Effector memory CD8-positive, alpha-beta T cell (primary cell): ENCODE results near the gene DMKN.
"Not testable (repeated sequence)": the region's sequence is repeated elsewhere in the genome, so short reads cannot be mapped to it uniquely, and the experiment has no call there.

Experiments used
- ATAC-seq: fragments of 150-1000 bp; cut with Tn5 transposase; replicated peaks from 2 replicates; pipeline ENCODE4 v1.10.0; 2021; ENCODE audit warnings: mild to moderate bottlenecking, moderate library complexity
- DNase-seq, 3 experiments: peaks; one replicate each; pipeline ENCODE4 v3.0.0; 2021
- H3K27ac Mint-ChIP-seq, 2 donors: one replicate each; pipeline ENCODE4 v1.8.0; 2022; ENCODE audit warnings: mild to moderate bottlenecking in 2 of 2, mixed read lengths in 2 of 2, moderate library complexity in 2 of 2
- H3K27me3 Mint-ChIP-seq, 2 donors: one replicate each; pipeline ENCODE4 v1.8.0; 2022; ENCODE audit warnings: mixed read lengths in 2 of 2
- H3K36me3 Mint-ChIP-seq: one replicate; pipeline ENCODE4 v1.8.0; 2022; ENCODE audit warnings: mild to moderate bottlenecking, moderate library complexity, mixed read lengths; ENCODE audit not compliant: insufficient read depth
- H3K4me1 Mint-ChIP-seq, 2 donors: one replicate each; pipeline ENCODE4 v1.8.0; 2022; ENCODE audit warnings: low read depth in 2 of 2, mixed read lengths in 2 of 2
- H3K4me3 Mint-ChIP-seq, 2 donors: one replicate each; pipeline ENCODE4 v1.8.0; 2022; ENCODE audit warnings: mild to moderate bottlenecking in 2 of 2, mixed read lengths in 2 of 2, moderate library complexity in 2 of 2
- H3K9me3 Mint-ChIP-seq, 2 donors: one replicate each; pipeline ENCODE4 v1.8.0; 2022; ENCODE audit warnings: mixed read lengths in 2 of 2

The DMKN gene

DNA sequence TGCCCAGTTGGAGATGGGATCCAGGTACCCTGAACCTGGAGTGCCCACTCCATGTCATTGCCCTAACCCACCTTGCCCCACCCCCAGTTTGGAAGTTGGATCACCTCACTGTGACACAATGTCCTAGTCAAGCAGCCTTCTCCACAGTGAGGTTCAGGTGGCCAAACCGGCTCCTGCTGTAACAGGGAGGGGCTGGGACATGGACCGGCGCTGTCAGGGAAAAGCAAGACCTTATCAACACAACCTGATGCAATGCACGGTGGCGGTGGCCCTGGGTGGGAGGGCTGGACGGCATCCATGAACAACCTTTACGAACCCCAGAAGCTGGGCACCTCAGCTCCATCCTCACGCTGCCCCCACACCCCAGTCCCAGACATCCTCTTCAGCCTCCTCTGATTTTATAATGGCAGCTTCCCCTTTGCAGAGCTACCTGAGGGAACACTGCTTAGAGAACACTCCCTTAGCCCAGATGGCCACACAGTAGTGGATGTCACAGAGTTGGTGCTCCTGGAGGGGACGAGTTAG is 21.6 kb downstream of the DMKN start:
- ATAC-seq = no peak
- DNase-seq = no peak
- Mint-ChIP-seq H3K36me3 (peaks cover 2% of the 10 kb centered on the region), H3K4me1 (peaks cover 4 to 5% of the 10 kb centered on the region in 2 donors), H3K27ac (no peak overlapping the region), H3K4me3 (no peak overlapping the region), H3K27me3 (peaks cover 29 to 61% of the 10 kb centered on the region in 2 donors), H3K9me3 (no peaks in the 10 kb centered on the region)

DNA sequence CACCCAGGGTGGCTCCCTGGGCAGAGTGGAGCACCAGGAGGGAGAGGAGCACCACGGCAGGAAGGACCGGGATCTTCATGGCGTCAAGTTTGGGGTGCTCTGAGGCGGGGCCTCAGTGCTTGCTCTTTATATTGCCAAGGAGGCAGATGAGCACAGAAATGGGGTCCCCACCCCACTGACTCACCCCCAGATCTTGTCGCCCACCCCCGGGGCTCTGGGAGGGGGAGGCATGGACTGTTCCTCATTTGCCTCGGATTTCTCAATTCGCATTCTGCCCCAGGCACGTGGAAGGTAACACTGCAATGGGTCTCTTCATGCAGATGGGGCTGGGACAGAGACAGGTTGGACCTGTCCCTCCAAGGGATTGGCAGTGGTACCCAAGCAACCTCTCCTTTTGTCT is 23.1 kb downstream of the DMKN start, which contains the start of gene KRTDAP:
TSS of gene KRTDAP (minus strand) at position 101 of the 400 bp plus-strand sequence. CDS start at position 79, 22 bp downstream.
- Mint-ChIP-seq H3K4me3 (no peak within 1 kb of the TSS), H3K27me3 (peaks cover 29 to 66% of the 10 kb centered on the region in 2 donors), H3K36me3 (no peaks in the 10 kb centered on the region), H3K4me1 (peaks cover 2 to 3% of the 10 kb centered on the region in 2 donors), H3K9me3 (no peaks in the 10 kb centered on the region), H3K27ac (no peak within 1 kb of the TSS)
- ATAC-seq (no peak), DNase-seq (no peak)

DNA sequence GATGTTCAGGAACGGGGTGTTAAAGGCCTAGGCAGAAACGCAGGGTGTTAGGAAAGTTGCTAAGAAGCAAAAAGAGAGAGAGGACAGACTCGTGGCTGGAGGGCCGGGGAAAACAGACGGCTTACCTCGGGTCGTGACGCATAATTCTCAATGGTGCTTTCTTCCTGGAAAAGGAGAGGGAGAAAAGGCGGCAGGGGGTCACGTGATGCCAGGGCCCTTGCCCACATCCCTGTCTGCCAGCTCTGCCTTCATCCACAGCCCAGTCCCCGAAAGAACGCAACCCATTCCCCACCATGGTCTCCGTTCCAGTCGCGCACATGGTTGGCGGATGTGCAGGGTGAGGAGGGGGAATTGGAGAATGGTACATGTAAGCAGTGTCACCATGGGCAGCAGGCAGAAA is 24.8 kb downstream of the DMKN start:
- Mint-ChIP-seq H3K4me1 (peaks cover 0 to 2% of the 10 kb centered on the region in 2 donors), H3K36me3 (no peaks in the 10 kb centered on the region), H3K9me3 (no peaks in the 10 kb centered on the region), H3K27me3 (peaks cover 29 to 66% of the 10 kb centered on the region in 2 donors), H3K4me3 (no peak overlapping the region), H3K27ac (no peak overlapping the region)
- ATAC-seq (no peak), DNase-seq (no peak)

DNA sequence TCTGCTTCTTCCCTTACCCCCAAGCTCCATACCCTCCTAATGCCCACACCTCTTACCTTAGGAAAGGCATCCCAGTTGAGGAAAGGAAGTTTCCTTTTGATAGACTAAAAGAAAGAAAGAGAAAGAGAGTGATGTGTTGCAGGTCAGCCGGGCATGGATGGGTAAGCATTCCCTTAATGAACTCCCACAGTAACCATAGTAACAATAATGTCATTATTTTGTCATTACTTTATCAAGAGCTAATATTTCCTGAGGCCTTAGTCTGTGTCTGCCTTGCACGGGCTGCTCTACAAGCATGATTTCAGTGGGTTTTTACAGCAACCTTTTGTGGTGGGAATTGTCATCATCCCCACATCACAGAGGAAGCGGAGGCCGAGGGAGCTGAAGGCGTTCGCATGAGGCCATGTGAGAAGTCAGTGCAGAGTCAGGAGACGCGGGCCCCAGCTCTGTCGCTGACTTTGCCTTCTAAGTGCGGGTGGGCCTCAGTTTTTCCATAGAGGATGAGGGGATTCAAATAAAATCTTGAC is 25.7 kb downstream of the DMKN start:
- H3K4me3 Mint-ChIP-seq = no peak overlapping the region
- ATAC-seq = no peak
- no peak for DNase-seq
- H3K4me1 Mint-ChIP-seq = peaks cover 0 to 2% of the 10 kb centered on the region in 2 donors
- H3K27ac Mint-ChIP-seq = no peak overlapping the region
- no peaks in the 10 kb centered on the region for H3K36me3 Mint-ChIP-seq
- H3K27me3 Mint-ChIP-seq = peaks cover 31 to 63% of the 10 kb centered on the region in 2 donors
- no peaks in the 10 kb centered on the region for H3K9me3 Mint-ChIP-seq

DNA sequence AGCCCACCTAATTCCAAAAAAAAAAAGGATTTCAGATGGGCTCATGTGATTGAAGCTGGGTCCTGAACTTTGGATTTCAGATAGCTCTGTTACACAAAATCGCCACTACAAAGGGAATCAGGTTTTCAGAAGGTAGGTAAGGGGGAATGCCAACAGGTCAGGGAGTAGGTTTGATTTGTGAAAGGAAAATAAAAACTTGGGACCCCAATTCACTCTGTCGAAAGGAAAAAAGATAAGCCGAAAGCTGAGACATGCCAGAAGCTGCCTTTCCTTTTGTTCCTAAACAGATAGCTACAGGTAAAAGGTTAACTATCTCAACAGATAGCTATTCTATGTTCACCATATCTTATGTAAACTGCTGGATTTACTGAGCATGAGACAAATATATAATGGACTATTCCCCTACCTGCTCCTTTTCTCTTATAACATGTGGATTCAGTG is 27.2 kb downstream of the DMKN start:
- no peak for DNase-seq

DNA sequence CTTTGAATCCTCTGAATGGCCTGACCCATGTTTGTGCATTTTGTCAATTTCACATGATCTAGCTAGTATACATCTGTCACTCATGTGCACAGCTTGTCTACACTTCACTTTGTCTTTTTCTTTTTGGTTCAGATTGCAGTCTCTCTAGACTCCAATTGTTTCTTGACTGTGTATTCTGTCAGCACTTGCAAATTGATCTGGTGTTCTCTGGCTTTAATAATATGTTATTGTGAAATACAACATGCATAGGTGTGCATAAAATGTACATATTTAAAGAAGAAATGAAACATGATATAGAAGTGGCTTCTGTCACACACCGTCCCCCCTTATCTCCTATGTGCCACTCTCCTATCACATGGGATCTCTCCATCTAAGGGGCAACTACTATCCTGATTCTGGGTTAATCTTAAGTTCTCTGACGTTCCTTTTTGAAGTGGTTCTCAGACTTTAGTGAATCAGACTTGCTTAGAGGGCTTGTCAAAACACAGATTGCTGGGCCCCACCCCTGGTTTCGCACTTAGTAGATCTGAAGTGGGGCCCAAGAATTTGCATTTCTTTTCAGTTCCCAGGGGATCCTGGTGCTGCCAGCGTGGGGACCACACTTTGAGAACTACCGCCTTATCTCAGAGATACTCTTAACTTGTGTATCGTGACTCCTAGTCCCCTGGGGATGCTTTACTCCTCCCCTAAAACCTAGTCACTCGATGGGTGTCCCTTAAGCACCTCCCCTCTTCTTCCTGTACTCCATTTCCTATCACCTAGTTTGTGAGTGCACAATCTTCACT is 29.0 kb downstream of the DMKN start:
- H3K27me3 Mint-ChIP-seq = peaks cover 4 to 30% of the 10 kb centered on the region in 2 donors
- no peaks in the 10 kb centered on the region for H3K36me3 Mint-ChIP-seq
- DNase-seq (no peak), ATAC-seq (peak; percentile 12)
- H3K27ac Mint-ChIP-seq = no peak overlapping the region
- H3K4me1 Mint-ChIP-seq = peaks cover 0 to 2% of the 10 kb centered on the region in 2 donors
- H3K9me3 Mint-ChIP-seq = no peaks in the 10 kb centered on the region
- no peak overlapping the region for H3K4me3 Mint-ChIP-seq

More for the DNA sequence above, 27.2 kb downstream of the DMKN start:
- Mint-ChIP-seq H3K36me3 (no peaks in the 10 kb centered on the region), H3K27me3 (peaks cover 20 to 48% of the 10 kb centered on the region in 2 donors), H3K4me1 (peaks cover 0 to 2% of the 10 kb centered on the region in 2 donors), H3K9me3 (no peaks in the 10 kb centered on the region), H3K27ac (no peak overlapping the region), H3K4me3 (no peak overlapping the region)
- ATAC-seq = no peak

DNA sequence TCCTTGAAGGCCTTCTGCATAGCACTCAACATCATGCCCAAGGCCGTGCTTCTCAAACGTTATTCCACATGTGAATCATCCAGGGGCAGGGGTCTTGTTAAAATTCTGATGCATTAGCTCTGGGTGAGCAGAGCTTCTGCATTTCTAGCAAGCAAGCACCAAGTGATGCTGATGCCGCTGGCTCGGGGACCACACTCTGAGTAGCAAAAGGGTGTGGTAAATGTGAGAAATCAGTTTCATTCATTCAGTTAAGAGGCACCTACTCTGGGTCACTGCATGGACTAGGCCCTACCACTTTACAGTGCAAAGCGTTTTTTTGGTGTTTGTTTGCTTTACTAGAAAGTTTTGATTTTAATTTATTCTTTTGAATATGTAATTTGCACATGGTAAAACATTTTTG is 30.4 kb downstream of the DMKN start:
- Mint-ChIP-seq H3K27ac (no peak overlapping the region), H3K36me3 (no peaks in the 10 kb centered on the region), H3K9me3 (no peaks in the 10 kb centered on the region), H3K4me3 (no peak overlapping the region), H3K4me1 (peaks cover 0 to 2% of the 10 kb centered on the region in 2 donors), H3K27me3 (peaks cover 4 to 16% of the 10 kb centered on the region in 2 donors)
- DNase-seq (no peak), ATAC-seq (no peak)

DNA sequence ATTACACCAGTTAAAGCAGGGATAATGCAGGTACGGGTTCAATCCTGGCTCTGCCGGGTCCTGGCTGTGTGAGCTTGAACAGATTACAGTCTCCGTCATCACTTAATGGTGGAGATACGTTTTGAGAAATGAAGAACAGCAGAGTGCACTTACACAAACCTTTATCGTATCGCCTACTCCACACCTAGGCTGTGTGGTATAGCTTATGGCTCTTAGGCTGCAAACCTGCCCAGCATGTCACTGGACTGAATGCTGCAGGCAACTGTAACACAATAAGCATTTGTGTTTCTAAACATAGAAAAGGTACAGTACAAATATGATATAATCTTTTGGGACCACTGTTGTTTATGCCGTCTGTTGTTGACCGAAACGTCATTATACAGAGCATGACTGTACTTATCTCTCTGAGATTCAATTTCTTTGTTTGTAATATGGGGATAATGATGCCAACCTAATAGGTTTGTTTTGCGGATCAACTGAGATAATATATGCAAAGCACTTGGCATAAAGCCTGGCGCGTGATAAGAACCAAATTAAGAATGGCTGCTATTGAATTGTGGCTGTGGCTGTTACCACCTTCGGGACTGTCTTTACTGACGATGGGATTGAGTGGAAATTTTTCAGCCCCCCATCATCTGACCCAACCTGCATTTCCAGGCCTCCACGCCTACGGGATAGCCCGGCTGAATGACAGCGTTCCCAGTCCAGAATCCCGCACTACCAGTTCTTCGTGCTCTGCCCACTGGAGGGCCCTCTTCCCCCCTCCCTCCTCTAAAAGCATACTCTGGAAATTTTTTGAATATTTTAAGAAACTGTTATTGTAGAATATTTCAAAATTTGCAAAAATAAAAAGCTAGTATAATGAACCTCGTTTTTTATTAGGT is 34.4 kb downstream of the DMKN start:
- peaks cover 15 to 23% of the 10 kb centered on the region in 2 donors for H3K27me3 Mint-ChIP-seq
- no peak overlapping the region for H3K4me3 Mint-ChIP-seq
- no peak for ATAC-seq
- DNase-seq = no peak
- no peaks in the 10 kb centered on the region for H3K9me3 Mint-ChIP-seq
- H3K4me1 Mint-ChIP-seq = no peaks in the 10 kb centered on the region
- no peaks in the 10 kb centered on the region for H3K36me3 Mint-ChIP-seq
- H3K27ac Mint-ChIP-seq = no peak overlapping the region

DNA sequence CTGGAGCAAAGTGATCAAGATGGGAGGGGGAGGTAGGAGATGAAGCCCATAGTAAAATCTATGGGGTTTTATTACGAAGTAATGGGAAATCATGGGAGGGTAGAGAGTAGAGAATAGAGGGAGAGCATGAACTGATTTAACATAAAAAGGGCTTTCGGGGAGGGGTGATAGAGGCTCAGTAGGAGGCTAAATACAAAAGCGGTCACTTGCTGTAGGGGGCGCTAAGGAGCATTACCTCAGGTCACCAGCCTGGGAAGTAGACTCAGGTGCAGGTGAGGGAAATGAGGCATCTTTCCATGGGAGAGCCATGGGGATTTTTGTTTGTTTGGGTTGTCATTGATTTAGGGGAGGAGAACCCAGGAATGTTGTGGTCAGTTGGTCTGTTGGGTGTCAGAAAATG is 37.3 kb downstream of the DMKN start:
- Mint-ChIP-seq H3K9me3 (no peaks in the 10 kb centered on the region), H3K4me1 (no peaks in the 10 kb centered on the region), H3K36me3 (no peaks in the 10 kb centered on the region), H3K27me3 (peaks cover 11 to 23% of the 10 kb centered on the region in 2 donors), H3K4me3 (no peak overlapping the region), H3K27ac (no peak overlapping the region)
- DNase-seq (no peak), ATAC-seq (no peak)

DNA sequence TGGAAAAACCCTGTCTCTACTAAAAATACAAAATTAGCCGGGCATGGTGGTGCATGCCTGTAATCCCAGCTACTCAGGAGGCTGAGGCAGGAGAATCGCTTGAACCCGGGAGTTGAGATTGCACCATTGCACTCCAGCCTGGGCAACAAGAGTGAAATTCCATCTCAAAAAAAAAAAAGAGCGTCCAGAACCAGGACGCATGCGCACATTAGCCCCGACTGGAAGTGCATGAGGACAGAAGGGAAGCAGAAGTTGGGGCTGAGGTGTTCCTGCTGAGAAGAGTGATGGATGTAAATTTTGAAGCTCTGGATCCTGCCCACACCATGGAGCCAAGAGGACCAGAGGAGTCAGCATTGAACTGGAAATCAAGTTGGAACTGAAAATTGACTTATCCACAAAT is 38.9 kb downstream of the DMKN start:
- H3K36me3 Mint-ChIP-seq, ATAC-seq, DNase-seq, H3K4me1 Mint-ChIP-seq, H3K4me3 Mint-ChIP-seq, H3K9me3 Mint-ChIP-seq: not testable (repeated sequence)
- Mint-ChIP-seq H3K27me3 (peaks cover 11 to 23% of the 10 kb centered on the region in 2 donors), H3K27ac (peak overlapping the region in 1 of 2 donors; percentile 53)

DNA sequence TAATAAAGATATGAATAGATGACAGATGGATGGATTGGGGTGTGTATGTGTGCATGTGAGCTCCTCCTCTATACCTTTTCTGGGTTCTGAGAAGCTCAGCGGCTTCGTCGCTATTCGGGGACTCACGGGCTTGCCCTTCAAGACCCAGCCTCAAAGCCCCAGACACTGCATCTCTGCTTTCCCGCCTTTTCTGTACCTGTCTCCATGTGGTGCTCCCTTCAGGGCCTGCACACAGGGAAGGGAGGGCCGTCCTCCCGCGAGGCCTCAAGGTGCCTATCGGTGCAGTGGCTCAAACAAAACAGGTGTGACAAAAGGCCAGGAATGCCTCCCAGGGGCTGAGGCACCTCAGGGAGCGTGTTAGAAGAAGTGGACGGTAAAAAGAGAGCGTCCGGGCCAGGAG is 39.3 kb downstream of the DMKN start:
- DNase-seq = no peak
- H3K27ac Mint-ChIP-seq = peak overlapping the region in 1 of 2 donors; percentile 53
- H3K4me3 Mint-ChIP-seq = no peak overlapping the region
- H3K4me1 Mint-ChIP-seq = no peaks in the 10 kb centered on the region
- H3K36me3 Mint-ChIP-seq = no peaks in the 10 kb centered on the region
- ATAC-seq = no peak
- no peaks in the 10 kb centered on the region for H3K9me3 Mint-ChIP-seq
- H3K27me3 Mint-ChIP-seq = peaks cover 11 to 23% of the 10 kb centered on the region in 2 donors

DNA sequence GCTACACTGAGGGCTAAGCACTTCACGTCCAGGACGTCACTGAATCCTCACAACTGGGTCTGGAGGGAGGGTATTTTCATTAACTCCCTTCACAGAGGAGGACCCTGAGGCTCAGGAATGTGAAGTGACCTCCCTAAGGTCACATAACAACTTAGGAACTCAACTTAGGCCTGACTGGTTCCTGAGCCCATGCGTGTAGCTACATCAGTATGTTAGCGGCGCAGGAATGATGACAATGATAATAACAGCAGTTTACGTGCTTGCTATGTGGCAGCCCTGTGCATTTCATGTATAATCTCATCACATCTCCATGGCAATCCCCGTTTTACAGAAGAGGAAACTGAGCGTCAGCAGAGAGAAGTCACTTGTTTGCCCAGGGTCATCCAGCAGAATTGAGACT is 41.5 kb downstream of the DMKN start:
- DNase-seq (no peak), ATAC-seq (no peak)
- Mint-ChIP-seq H3K4me3 (no peak overlapping the region), H3K9me3 (no peaks in the 10 kb centered on the region), H3K27ac (no peak overlapping the region), H3K36me3 (no peaks in the 10 kb centered on the region), H3K27me3 (peaks cover 11 to 23% of the 10 kb centered on the region in 2 donors), H3K4me1 (peaks cover 4 to 5% of the 10 kb centered on the region in 2 donors)

DNA sequence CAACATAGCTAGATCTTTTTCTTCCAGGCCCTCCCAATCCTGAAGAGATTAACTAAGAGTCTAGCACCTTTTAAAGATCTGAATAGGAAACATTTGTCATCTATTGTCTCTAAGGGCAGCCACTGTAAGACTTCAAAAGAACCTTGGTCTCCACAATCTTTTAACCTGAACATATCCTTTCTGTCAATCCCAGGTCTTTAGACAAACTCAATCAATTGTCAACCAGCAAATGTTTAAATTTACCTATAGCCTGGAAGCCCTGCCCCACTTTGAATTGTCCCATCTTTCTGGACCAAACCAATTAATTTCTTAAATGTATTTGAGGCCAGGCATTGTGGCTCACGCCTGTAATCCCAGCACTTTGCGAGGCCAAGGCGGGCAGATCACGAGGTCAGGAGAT is 42.4 kb downstream of the DMKN start:
- H3K9me3 Mint-ChIP-seq, DNase-seq, H3K36me3 Mint-ChIP-seq, H3K27ac Mint-ChIP-seq, H3K4me3 Mint-ChIP-seq, H3K4me1 Mint-ChIP-seq, ATAC-seq: not testable (repeated sequence)
- peaks cover 6 to 17% of the 10 kb centered on the region in 2 donors for H3K27me3 Mint-ChIP-seq
